Omental fat pad (tissue), 4 donors: Measurements from ENCODE around the gene TBC1D19. TPM values are rescaled to one million over a fixed set of nuclear protein-coding genes. Genes with fewer than 3 reads are reported as not detected.

Experiments
- ATAC-seq: fragments of 150-250 bp; one replicate; pipeline ENCODE4 v1.9.1; 2016; ENCODE audit warnings: mild to moderate bottlenecking, moderate library complexity; ENCODE audit not compliant: low FRiP score
- DNase-seq: peaks from one replicate; pipeline ENCODE4 v3.0.0-alpha.2; 2019; ENCODE audit warnings: low spot score
- CTCF ChIP-seq, 3 donors: fragments of 450-650 bp; IDR thresholded peaks; one replicate each; pipeline ENCODE4 v1.5.1; 2016 to 2017; ENCODE audit warnings: antibody characterized with exemption in 3 of 3, mild to moderate bottlenecking in 3 of 3, moderate library complexity in 2 of 3
- total RNA-seq, 4 donors: library from RNA; depleted of rRNA; stranded (reverse); fragments of >200 nt; gene quantifications; one replicate each; pipeline ENCODE4 v1.1.0, GENCODE V29; 2016

The TBC1D19 gene
- total RNA-seq, 4 donors from 2014 or later = 5.6 to 21.6 (median 12.3) TPM

GRCh38 chr4:26749867-26750266, 166.0 kb downstream of the TBC1D19 start:
- no peak for TF ChIP-seq CTCF (IDR thresholded peaks at IDR 0.05)
- ATAC-seq = no peak
- DNase-seq = no peak

GRCh38 chr4:26751004-26751403, 167.1 kb downstream of the TBC1D19 start:
- DNase-seq = no peak
- no peak for ATAC-seq
- no peak for TF ChIP-seq CTCF (IDR thresholded peaks at IDR 0.05)

GRCh38 chr4:26751838-26752237, 168.0 kb downstream of the TBC1D19 start:
- no peak for ATAC-seq

GRCh38 chr4:26753187-26753586, 169.3 kb downstream of the TBC1D19 start:
- TF ChIP-seq CTCF (IDR thresholded peaks at IDR 0.05) = no peak
- no peak for ATAC-seq
- no peak for DNase-seq

More at GRCh38 chr4:26751838-26752237, 168.0 kb downstream of the TBC1D19 start:
- TF ChIP-seq CTCF (IDR thresholded peaks at IDR 0.05) = no peak
- no peak for DNase-seq

- peak; percentile 75 for ATAC-seq
- no peak for TF ChIP-seq CTCF (IDR thresholded peaks at IDR 0.05)
- DNase-seq = no peak
Observed at GRCh38 chr4:26753617-26754016, 169.7 kb downstream of the TBC1D19 start.

GRCh38 chr4:26757751-26758150, 173.9 kb downstream of the TBC1D19 start:
- TF ChIP-seq CTCF (IDR thresholded peaks at IDR 0.05) = no peak
- ATAC-seq (no peak), DNase-seq (no peak)

- no peak for TF ChIP-seq CTCF (IDR thresholded peaks at IDR 0.05)
- no peak for ATAC-seq
Observed at GRCh38 chr4:26758899-26759298, 175.0 kb downstream of the TBC1D19 start.

More at GRCh38 chr4:26758899-26759298, 175.0 kb downstream of the TBC1D19 start:
- DNase-seq = no peak
